ENCODE data around the gene ARID4B.

- TF ChIP-seq EZH2 (IDR thresholded peaks at IDR 0.05; ENCODE audit: borderline replicate concordance, low read depth, low read length, severe bottlenecking) (no peak), CTCF (IDR thresholded peaks at IDR 0.05; ENCODE audit: borderline replicate concordance, extremely low read depth, low read length, poor library complexity, severe bottlenecking) (no peak)
Measured at GRCh38 chr1:235299169-235299858, 28.7 kb downstream of the ARID4B start.

All from DND-41 (cell line).